ENCODE results near the gene CYS1.

CYS1 gene

GRCh38 chr2:10083692-10084211, 3.5 kb upstream of the CYS1 start:
- Histone ChIP-seq H3K79me2 (ENCODE audit: insufficient read depth, low read length) (no peaks in the 10 kb centered on the region), H3K9me3 (ENCODE audit: low read length) (no peaks in the 10 kb centered on the region), H4K20me1 (ENCODE audit: insufficient read depth, low read length) (no peaks in the 10 kb centered on the region), H3K4me3 (ENCODE audit: low read depth, low read length, poor library complexity, severe bottlenecking) (no peak overlapping the region), H3K9me2 (ENCODE audit: low read depth, low read length) (no peaks in the 10 kb centered on the region), H3K4me1 (ENCODE audit: insufficient read depth, low read length, severe bottlenecking) (peaks cover 35% of the 10 kb centered on the region), H3F3A (ENCODE audit: insufficient read depth, low read length) (no peaks in the 10 kb centered on the region), H3K27ac (ENCODE audit: low read depth, low read length, poor library complexity, severe bottlenecking) (no peak overlapping the region), H3K27me3 (ENCODE audit: insufficient read depth, low read length) (peaks cover 8% of the 10 kb centered on the region; the same call in 1 of the 2 replicates), H3K9ac (ENCODE audit: low read length) (no peak overlapping the region), H3K4me2 (ENCODE audit: low read length) (no peak overlapping the region), H2AFZ (ENCODE audit: low read length) (no peak overlapping the region), H3K36me3 (ENCODE audit: insufficient read depth, low read length) (no peaks in the 10 kb centered on the region)
- TF ChIP-seq CTCF (IDR thresholded peaks at IDR 0.05; ENCODE audit: low read length) (no peak), EZH2 (IDR thresholded peaks at IDR 0.05; ENCODE audit: borderline replicate concordance, low read length) (no peak)

- peaks cover 14% of the 10 kb centered on the region for H3K27me3 ChIP-seq (ENCODE audit: insufficient read depth, low read length)
Observed at GRCh38 chr2:10083046-10083445, 2.8 kb upstream of the CYS1 start.

GRCh38 chr2:10080536-10081304, 509 bp upstream of the CYS1 start:
- Histone ChIP-seq H2AFZ (ENCODE audit: low read length) (no peak overlapping the region), H3K27me3 (ENCODE audit: insufficient read depth, low read length) (peaks cover 14% of the 10 kb centered on the region), H3K4me1 (ENCODE audit: insufficient read depth, low read length, severe bottlenecking) (peaks cover 35% of the 10 kb centered on the region), H3K79me2 (ENCODE audit: insufficient read depth, low read length) (no peaks in the 10 kb centered on the region), H3F3A (ENCODE audit: insufficient read depth, low read length) (no peaks in the 10 kb centered on the region), H3K9me2 (ENCODE audit: low read depth, low read length) (no peaks in the 10 kb centered on the region), H3K9me3 (ENCODE audit: low read length) (no peaks in the 10 kb centered on the region), H3K27ac (ENCODE audit: low read depth, low read length, poor library complexity, severe bottlenecking) (no peak overlapping the region), H3K9ac (ENCODE audit: low read length) (no peak overlapping the region), H3K36me3 (ENCODE audit: insufficient read depth, low read length) (no peaks in the 10 kb centered on the region), H4K20me1 (ENCODE audit: insufficient read depth, low read length) (no peaks in the 10 kb centered on the region), H3K4me2 (ENCODE audit: low read length) (peak overlapping the region; percentile 30), H3K4me3 (ENCODE audit: low read depth, low read length, poor library complexity, severe bottlenecking) (peak overlapping the region; percentile 33)
- TF ChIP-seq EZH2 (IDR thresholded peaks at IDR 0.05; ENCODE audit: borderline replicate concordance, low read length) (0 out of 2 replicates have a peak, but pooled peaks have one; percentile 50), CTCF (IDR thresholded peaks at IDR 0.05; ENCODE audit: low read length) (no peak)

More at GRCh38 chr2:10083046-10083445, 2.8 kb upstream of the CYS1 start:
- H3K9me3 ChIP-seq (ENCODE audit: low read length): no peaks in the 10 kb centered on the region
- H3K4me3 ChIP-seq (ENCODE audit: low read depth, low read length, poor library complexity, severe bottlenecking): no peak overlapping the region
- no peak overlapping the region for H3K9ac ChIP-seq (ENCODE audit: low read length)
- H3K27ac ChIP-seq (ENCODE audit: low read depth, low read length, poor library complexity, severe bottlenecking): no peak overlapping the region
- no peak overlapping the region for H3K4me2 ChIP-seq (ENCODE audit: low read length)
- H3K9me2 ChIP-seq (ENCODE audit: low read depth, low read length): no peaks in the 10 kb centered on the region
- H4K20me1 ChIP-seq (ENCODE audit: insufficient read depth, low read length): no peaks in the 10 kb centered on the region
- H3K79me2 ChIP-seq (ENCODE audit: insufficient read depth, low read length): no peaks in the 10 kb centered on the region
- H3K36me3 ChIP-seq (ENCODE audit: insufficient read depth, low read length): no peaks in the 10 kb centered on the region
- TF ChIP-seq EZH2 (IDR thresholded peaks at IDR 0.05; ENCODE audit: borderline replicate concordance, low read length): no peak
- no peak for TF ChIP-seq CTCF (IDR thresholded peaks at IDR 0.05; ENCODE audit: low read length)
- H3F3A ChIP-seq (ENCODE audit: insufficient read depth, low read length): no peaks in the 10 kb centered on the region
- peaks cover 35% of the 10 kb centered on the region for H3K4me1 ChIP-seq (ENCODE audit: insufficient read depth, low read length, severe bottlenecking)
- no peak overlapping the region for H2AFZ ChIP-seq (ENCODE audit: low read length)

Measured in OCI-LY1 (cell line).